Hepatocyte (in vitro differentiated cells): Measurements from ENCODE around the gene SLC13A3. TPM values are rescaled to one million over a fixed set of nuclear protein-coding genes. Genes with fewer than 3 reads are reported as not detected.
"Not testable (repeated sequence)": the region's sequence is repeated elsewhere in the genome, so short reads cannot be mapped to it uniquely, and the experiment has no call there.

Experiments used
- DNase-seq: peaks from one replicate; pipeline ENCODE4 v3.0.0-alpha.2; 2016; ENCODE audit warnings: low spot score
- H2AFZ ChIP-seq: fragments of 200-600 bp; sonication (generic); 2 replicates; pipeline ENCODE4 v1.6.0; 2016; ENCODE audit warnings: antibody characterized with exemption, mild to moderate bottlenecking
- H3K27ac ChIP-seq: fragments of 200-600 bp; sonication (generic); 2 replicates; pipeline ENCODE4 v1.5.1; 2016; ENCODE audit warnings: mild to moderate bottlenecking
- H3K27me3 ChIP-seq: fragments of 200-600 bp; sonication (generic); 2 replicates; pipeline ENCODE4 v1.6.1; 2016
- H3K36me3 ChIP-seq: fragments of 200-600 bp; sonication (generic); replicated peaks from 2 replicates; pipeline ENCODE4 v1.5.1; 2016; ENCODE audit warnings: low read depth; ENCODE audit not compliant: insufficient read depth
- H3K4me1 ChIP-seq: fragments of 200-600 bp; sonication (generic); 2 replicates; pipeline ENCODE4 v1.5.1; 2016; ENCODE audit warnings: mild to moderate bottlenecking, moderate library complexity; ENCODE audit not compliant: insufficient read depth
- H3K4me2 ChIP-seq: fragments of 200-600 bp; sonication (generic); 2 replicates; pipeline ENCODE4 v1.6.0; 2016
- H3K4me3 ChIP-seq: fragments of 200-600 bp; sonication (generic); 2 replicates; pipeline ENCODE4 v1.5.1; 2016; ENCODE audit warnings: mild to moderate bottlenecking
- H3K79me2 ChIP-seq: fragments of 200-600 bp; sonication (generic); 2 replicates; pipeline ENCODE4 v1.6.0; 2017; ENCODE audit warnings: mild to moderate bottlenecking
- H3K9me2 ChIP-seq: fragments of 200-600 bp; sonication (generic); replicated peaks from 2 replicates; pipeline ENCODE4 v1.6.0; 2017; ENCODE audit warnings: mild to moderate bottlenecking; ENCODE audit not compliant: insufficient read depth
- H3K9me3 ChIP-seq: fragments of 200-600 bp; sonication (generic); 2 replicates; pipeline ENCODE4 v1.5.1; 2016; ENCODE audit warnings: low read depth, mild to moderate bottlenecking
- H4K20me1 ChIP-seq: fragments of 200-600 bp; sonication (generic); 2 replicates; pipeline ENCODE4 v1.6.0; 2016; ENCODE audit warnings: mild to moderate bottlenecking; ENCODE audit not compliant: insufficient read depth, poor library complexity, severe bottlenecking
- CTCF ChIP-seq: fragments of 200-600 bp; sonication (generic); IDR thresholded peaks from 2 replicates; pipeline ENCODE4 v1.5.1; 2016; ENCODE audit warnings: antibody characterized with exemption, mild to moderate bottlenecking; ENCODE audit not compliant: poor library complexity
- EZH2 ChIP-seq: fragments of 200-600 bp; sonication (generic); IDR thresholded peaks from 2 replicates; pipeline ENCODE4 v1.6.1; 2016; ENCODE audit warnings: antibody characterized with exemption, mild to moderate bottlenecking, borderline replicate concordance
- EZH2phosphoT487 ChIP-seq: fragments of 200-600 bp; sonication (generic); IDR thresholded peaks from one replicate; pipeline ENCODE4 v1.6.1; 2018; ENCODE audit warnings: antibody characterized with exemption, mild to moderate bottlenecking, low read depth, moderate library complexity; ENCODE audit not compliant: unreplicated experiment, severe bottlenecking
- WGBS: methylation state at CpG from one replicate; pipeline ENCODE4 v1.1.6; 2016; ENCODE audit warnings: low lambda C conversion rate; ENCODE audit errors: missing lambda C conversion rate; 5-methylcytosine and 5-hydroxymethylcytosine counted together
- polyA plus RNA-seq: library from polyadenylated mRNA; unstranded; fragments of >200 nt; fragmentation: Nextera tagmentation; extraction: Ambion mirVana; gene quantifications from 2 replicates; pipeline ENCODE4 v1.2.1, GENCODE V29; 2016
- total RNA-seq: library from RNA; depleted of rRNA; stranded (reverse); fragments of >200 nt; gene quantifications from 2 replicates; pipeline ENCODE4 v1.2.3, GENCODE V29; 2014

The SLC13A3 gene
- total and polyA plus RNA-seq, 2 experiments from 2014 or later: 1.8 to 9.4 TPM

GRCh38 chr20:46680684-46681031 is 29.4 kb upstream of the SLC13A3 start:
- WGBS: 97% methylated on average over 2 of the region's 2 CpGs
- no peaks in the 10 kb centered on the region for H3K9me2 ChIP-seq
- H3K27me3 ChIP-seq: no peaks in the 10 kb centered on the region
- H3K4me1 ChIP-seq: peaks cover 6% of the 10 kb centered on the region
- TF ChIP-seq EZH2phosphoT487: no peak
- TF ChIP-seq CTCF: no peak
- no peak for TF ChIP-seq EZH2
- H4K20me1 ChIP-seq: peaks cover 2% of the 10 kb centered on the region
- H3K4me2 ChIP-seq: no peak overlapping the region
- H3K4me3 ChIP-seq: no peak overlapping the region
- no peak for DNase-seq
- H3K27ac ChIP-seq: no peak overlapping the region
- H3K36me3 ChIP-seq: no peaks in the 10 kb centered on the region
- H3K79me2 ChIP-seq: peaks cover 32% of the 10 kb centered on the region
- H3K9me3 ChIP-seq: no peaks in the 10 kb centered on the region
- H2AFZ ChIP-seq: no peak overlapping the region

GRCh38 chr20:46678516-46678915 is 27.3 kb upstream of the SLC13A3 start:
- H4K20me1 ChIP-seq: peaks cover 2% of the 10 kb centered on the region
- TF ChIP-seq CTCF (no peak), EZH2phosphoT487 (no peak), EZH2 (no peak)
- no peaks in the 10 kb centered on the region for H3K27me3 ChIP-seq
- no peak overlapping the region for H3K4me3 ChIP-seq
- WGBS: 90% methylated on average over 4 of the region's 4 CpGs
- H3K4me2 ChIP-seq: no peak overlapping the region
- H3K27ac ChIP-seq: no peak overlapping the region
- no peak overlapping the region for H2AFZ ChIP-seq
- no peaks in the 10 kb centered on the region for H3K36me3 ChIP-seq
- no peaks in the 10 kb centered on the region for H3K9me3 ChIP-seq
- H3K79me2 ChIP-seq: peaks cover 21% of the 10 kb centered on the region
- peaks cover 3% of the 10 kb centered on the region for H3K4me1 ChIP-seq
- no peak for DNase-seq
- H3K9me2 ChIP-seq: no peaks in the 10 kb centered on the region

- DNase-seq: no peak
- H3K27me3 ChIP-seq: no peaks in the 10 kb centered on the region
- H3K9me2 ChIP-seq: no peaks in the 10 kb centered on the region
- WGBS: 82% methylated on average over 5 of the region's 5 CpGs
- H3K4me1 ChIP-seq: no peaks in the 10 kb centered on the region
- H3K9me3 ChIP-seq: no peaks in the 10 kb centered on the region
- no peak overlapping the region for H3K4me2 ChIP-seq
- H3K79me2 ChIP-seq: peaks cover 15% of the 10 kb centered on the region
- no peak overlapping the region for H3K27ac ChIP-seq
- H2AFZ ChIP-seq: no peak overlapping the region
- H4K20me1 ChIP-seq: peaks cover 2% of the 10 kb centered on the region
- H3K36me3 ChIP-seq: no peaks in the 10 kb centered on the region
- no peak for TF ChIP-seq CTCF
- TF ChIP-seq EZH2: no peak
- no peak for TF ChIP-seq EZH2phosphoT487
- no peak overlapping the region for H3K4me3 ChIP-seq
Measured at GRCh38 chr20:46677608-46678007, 26.3 kb upstream of the SLC13A3 start.

- H3K9me3 ChIP-seq, H3K4me3 ChIP-seq, H4K20me1 ChIP-seq, H3K36me3 ChIP-seq, H2AFZ ChIP-seq, H3K27me3 ChIP-seq, H3K9me2 ChIP-seq, H3K79me2 ChIP-seq, H3K4me2 ChIP-seq, H3K27ac ChIP-seq, H3K4me1 ChIP-seq, DNase-seq: not testable (repeated sequence)
- 90% methylated on average over 13 of the region's 14 CpGs for WGBS
Measured at GRCh38 chr20:46676649-46677316, 25.5 kb upstream of the SLC13A3 start.
